Measurements from ENCODE around the gene CDHR2. TPM values are rescaled to one million over a fixed set of nuclear protein-coding genes. Genes with fewer than 3 reads are reported as not detected.

The CDHR2 gene
- total and polyA plus RNA-seq, 2 of the 13 experiments (the other 11 are each of a cell fraction or from before 2014, with no cell fraction given), result 17.9 to 20.9 TPM

- Histone ChIP-seq H3K4me2 (ENCODE audit: low read depth, low read length) (peak overlapping the region; percentile 93), H2AFZ (ENCODE audit: low read length) (no peak overlapping the region), H3K9ac (ENCODE audit: insufficient read depth, low read depth, low read length) (peak overlapping the region; percentile 21; the same call in 1 of the 2 replicates), H3K79me2 (ENCODE audit: insufficient read depth, low read length) (peaks cover 6% of the 10 kb centered on the region), H4K20me1 (ENCODE audit: insufficient read depth, low read length) (no peaks in the 10 kb centered on the region), H3K27ac (ENCODE audit: extremely low read length, insufficient read depth, low read length) (no peak overlapping the region), H3K4me1 (ENCODE audit: insufficient read depth, low read length) (peaks cover 65% of the 10 kb centered on the region), H3K27me3 (ENCODE audit: control insufficient read depth in 1 of 2, insufficient read depth in 2 of 2, low read length in 2 of 2) (no peaks in the 10 kb centered on the region; a peak in 1 of 5 replicates), H3K4me3 (replicated peaks in 1 of 3; ENCODE audit: insufficient read depth in 1 of 3, low read depth in 2 of 3, low read length in 3 of 3) (no peak overlapping the region), H3K9me3 (ENCODE audit: low read length) (no peaks in the 10 kb centered on the region), H3K36me3 (replicated peaks in 1 of 2; ENCODE audit: control insufficient read depth in 1 of 2, insufficient read depth in 2 of 2, low read length in 2 of 2) (no peaks in the 10 kb centered on the region)
- WGBS (ENCODE audit: low lambda C conversion rate), result 90% methylated on average over 8 of the region's 8 CpGs
- POLR2A ChIA-PET, result interaction anchor here (7.9 kb wide), 1 partner anchor 6 kb away, joined by 212 read pairs; the partner anchor contains the start of gene CDHR2
- CTCF ChIA-PET (ENCODE audit: low intra/inter-chr PET ratio, low total read pairs), result no interaction called here
- no peak for FAIRE-seq
- intact Hi-C loops (cut with micrococcal nuclease; ENCODE audit: unreplicated experiment) (no loop called here), in situ Hi-C loops (cut with HindIII; ENCODE audit: extremely low pct_ligation_motif_present, low pct_unique_long_range_greater_than_20kb) (loop anchor here (25.0 kb wide), 1 partner anchor 821 kb away; the partner anchor contains the start of genes LMAN2 and RGS14)
- DNase-seq (ENCODE audit: low spot score), result no peak
- no peak for ATAC-seq
- BruUV-seq (replicated peaks), result no TSS peak
- TF ChIP-seq TCF7 (IDR thresholded peaks at IDR 0.05; ENCODE audit: low read depth) (no peak), ZNF629 (CRISPR knock-in tag; conservative IDR thresholded peaks at IDR 0.05) (peak; percentile 59; the same call in 1 of the 2 replicates), ZKSCAN1 (IDR thresholded peaks at IDR 0.05; ENCODE audit: low read length) (peak; percentile 32; the same call in 1 of the 2 replicates), ZFAT (CRISPR knock-in tag; conservative IDR thresholded peaks at IDR 0.05) (no peak), ZNF576 (CRISPR knock-in tag; IDR thresholded peaks at IDR 0.05) (no peak), NR2C2 (CRISPR knock-in tag; IDR thresholded peaks at IDR 0.05; ENCODE audit: borderline replicate concordance) (0 out of 2 replicates have a peak, but pooled peaks have one; percentile 25), RFX5 (IDR thresholded peaks at IDR 0.05; ENCODE audit: low read depth, low read length) (no peak), ZNF557 (CRISPR knock-in tag; IDR thresholded peaks at IDR 0.05) (no peak)
Observed at GRCh38 chr5:176540956-176541337, 8.2 kb upstream of the CDHR2 start.

Measured in HepG2 (cell line).